Karpas-422 (cell line): ENCODE data around the gene MEG3. TPM values are rescaled to one million over a fixed set of nuclear protein-coding genes. Genes with fewer than 3 reads are reported as not detected.

Source experiments
- DNase-seq: peaks from one replicate; pipeline ENCODE4 v3.0.0-alpha.2; 2015
- H2AFZ ChIP-seq: fragments of 200-600 bp; sonication (generic); 2 replicates; pipeline ENCODE4 v1.6.1; 2014; ENCODE audit warnings: antibody characterized with exemption, low read length, mixed read lengths
- H3K27ac ChIP-seq: fragments of 200-600 bp; sonication (generic); 2 replicates; pipeline ENCODE4 v1.5.1; 2014; ENCODE audit warnings: mild to moderate bottlenecking, low read length, moderate library complexity
- H3K27me3 ChIP-seq: fragments of 200-600 bp; sonication (generic); 2 replicates; pipeline ENCODE4 v1.6.1; 2014; ENCODE audit warnings: low read length, mixed read lengths
- H3K36me3 ChIP-seq: fragments of 200-600 bp; sonication (generic); 2 replicates; pipeline ENCODE4 v1.6.1; 2014; ENCODE audit warnings: low read length, mixed read lengths; ENCODE audit not compliant: insufficient read depth
- H3K4me1 ChIP-seq: fragments of 200-600 bp; sonication (generic); 2 replicates; pipeline ENCODE4 v1.6.1; 2014; ENCODE audit warnings: mild to moderate bottlenecking, low read length, mixed read lengths
- H3K4me2 ChIP-seq: fragments of 200-600 bp; sonication (generic); 2 replicates; pipeline ENCODE4 v1.6.1; 2014; ENCODE audit warnings: low read length, low read depth, mild to moderate bottlenecking; ENCODE audit not compliant: poor library complexity, severe bottlenecking
- H3K4me3 ChIP-seq: fragments of 200-600 bp; sonication (generic); 2 replicates; pipeline ENCODE4 v1.5.1; 2014; ENCODE audit warnings: mild to moderate bottlenecking, antibody characterized with exemption, low read length, mixed read lengths
- H3K79me2 ChIP-seq: fragments of 200-600 bp; sonication (generic); 2 replicates; pipeline ENCODE4 v1.6.1; 2014; ENCODE audit warnings: mild to moderate bottlenecking, low read length, mixed read lengths
- H3K9ac ChIP-seq: fragments of 200-600 bp; sonication (generic); 2 replicates; pipeline ENCODE4 v1.6.0; 2014; ENCODE audit warnings: low read length
- H3K9me2 ChIP-seq: fragments of 200-600 bp; sonication (generic), shearing (Covaris generic); replicated peaks from 2 replicates; pipeline ENCODE4 v1.6.0; 2014; ENCODE audit warnings: mild to moderate bottlenecking, low read length, moderate library complexity; ENCODE audit not compliant: insufficient read depth
- H3K9me3 ChIP-seq: fragments of 300-700, 200-600 bp; sonication (generic); 2 replicates; pipeline ENCODE4 v1.6.1; 2014; ENCODE audit warnings: low read length, mixed read lengths
- H4K20me1 ChIP-seq: fragments of 200-600 bp; sonication (generic); 2 replicates; pipeline ENCODE4 v1.6.1; 2014; ENCODE audit warnings: mild to moderate bottlenecking, antibody characterized with exemption, low read length, low read depth; ENCODE audit not compliant: insufficient read depth
- total RNA-seq: library from RNA; depleted of rRNA; stranded (reverse); fragments of >200 nt; shearing (Covaris generic); gene quantifications from 2 replicates; pipeline ENCODE4 v1.2.3, GENCODE V29; 2014; ENCODE audit warnings: low replicate concordance

MEG3 gene
- total RNA-seq, 1 experiment from 2014 or later: not detected

DNA sequence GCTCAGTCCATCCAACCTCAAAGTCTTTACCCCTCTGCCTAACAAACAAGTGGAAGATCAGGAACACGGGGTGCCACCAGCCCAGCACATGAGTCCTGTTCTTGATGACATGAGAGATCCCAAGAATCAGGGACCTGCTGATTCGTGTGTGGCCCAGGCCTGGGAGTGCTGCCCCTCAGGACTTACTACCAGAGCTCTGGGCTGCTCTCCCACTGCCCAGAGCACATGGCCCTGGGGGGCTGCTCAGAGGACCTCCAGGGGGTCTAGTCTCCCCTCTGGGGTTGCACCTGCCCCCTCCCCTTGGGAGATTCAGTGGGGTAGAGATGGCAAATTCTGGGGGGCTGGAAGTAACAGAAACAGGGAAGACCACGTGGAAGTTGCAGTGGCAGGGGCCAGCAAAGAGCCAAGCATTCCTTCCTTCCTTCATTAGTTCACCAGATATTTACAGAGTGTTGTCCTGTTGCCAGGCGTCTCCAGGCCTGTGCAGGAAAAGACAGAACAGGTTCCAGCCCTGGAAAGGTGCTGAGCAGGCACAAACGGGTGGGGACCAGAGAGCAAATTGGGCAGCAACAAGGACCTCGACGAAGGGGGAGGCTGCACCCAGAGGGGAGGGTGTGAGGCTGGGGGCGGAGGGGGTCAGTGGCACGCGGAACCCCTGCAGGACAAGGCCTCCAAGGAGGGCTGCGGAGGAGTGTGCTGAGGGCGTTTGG is 45.1 kb upstream of the MEG3 start:
- no peaks in the 10 kb centered on the region for H3K4me1 ChIP-seq
- no peaks in the 10 kb centered on the region for H3K9me3 ChIP-seq
- H3K36me3 ChIP-seq: no peaks in the 10 kb centered on the region

DNA sequence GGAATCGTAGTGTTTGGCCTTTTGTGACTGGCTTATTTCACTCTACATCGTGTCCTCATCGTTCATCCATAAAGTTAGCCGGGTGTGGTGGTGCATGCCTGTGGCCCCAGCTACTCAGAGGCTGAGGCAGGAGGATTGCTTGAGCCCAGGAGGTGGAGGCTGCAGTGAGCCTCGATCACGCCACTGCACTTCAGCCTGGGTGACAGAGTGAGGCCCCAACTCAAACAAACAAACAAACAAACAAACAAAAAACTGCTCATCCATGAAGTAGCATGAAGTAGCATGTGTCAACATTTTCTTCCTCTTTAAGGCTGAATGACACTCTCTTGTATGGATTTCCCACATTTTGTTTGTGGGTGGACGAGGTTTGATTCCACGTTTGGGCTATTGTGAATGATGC is 44.0 kb upstream of the MEG3 start:
- Histone ChIP-seq H3K36me3 (no peaks in the 10 kb centered on the region), H3K27me3 (no peaks in the 10 kb centered on the region), H3K9me2 (no peaks in the 10 kb centered on the region), H3K4me1 (no peaks in the 10 kb centered on the region), H4K20me1 (no peaks in the 10 kb centered on the region), H2AFZ (no peak overlapping the region), H3K79me2 (no peaks in the 10 kb centered on the region), H3K9me3 (no peaks in the 10 kb centered on the region), H3K4me3 (no peak overlapping the region), H3K27ac (no peak overlapping the region), H3K4me2 (no peak overlapping the region), H3K9ac (no peak overlapping the region)
- DNase-seq: no peak

More for the DNA sequence above, 45.1 kb upstream of the MEG3 start:
- H3K79me2 ChIP-seq: no peaks in the 10 kb centered on the region
- no peak for DNase-seq
- H3K4me2 ChIP-seq: no peak overlapping the region
- no peak overlapping the region for H3K4me3 ChIP-seq
- no peaks in the 10 kb centered on the region for H4K20me1 ChIP-seq
- no peaks in the 10 kb centered on the region for H3K27me3 ChIP-seq
- H3K27ac ChIP-seq: no peak overlapping the region
- H2AFZ ChIP-seq: no peak overlapping the region
- H3K9me2 ChIP-seq: no peaks in the 10 kb centered on the region
- no peak overlapping the region for H3K9ac ChIP-seq

DNA sequence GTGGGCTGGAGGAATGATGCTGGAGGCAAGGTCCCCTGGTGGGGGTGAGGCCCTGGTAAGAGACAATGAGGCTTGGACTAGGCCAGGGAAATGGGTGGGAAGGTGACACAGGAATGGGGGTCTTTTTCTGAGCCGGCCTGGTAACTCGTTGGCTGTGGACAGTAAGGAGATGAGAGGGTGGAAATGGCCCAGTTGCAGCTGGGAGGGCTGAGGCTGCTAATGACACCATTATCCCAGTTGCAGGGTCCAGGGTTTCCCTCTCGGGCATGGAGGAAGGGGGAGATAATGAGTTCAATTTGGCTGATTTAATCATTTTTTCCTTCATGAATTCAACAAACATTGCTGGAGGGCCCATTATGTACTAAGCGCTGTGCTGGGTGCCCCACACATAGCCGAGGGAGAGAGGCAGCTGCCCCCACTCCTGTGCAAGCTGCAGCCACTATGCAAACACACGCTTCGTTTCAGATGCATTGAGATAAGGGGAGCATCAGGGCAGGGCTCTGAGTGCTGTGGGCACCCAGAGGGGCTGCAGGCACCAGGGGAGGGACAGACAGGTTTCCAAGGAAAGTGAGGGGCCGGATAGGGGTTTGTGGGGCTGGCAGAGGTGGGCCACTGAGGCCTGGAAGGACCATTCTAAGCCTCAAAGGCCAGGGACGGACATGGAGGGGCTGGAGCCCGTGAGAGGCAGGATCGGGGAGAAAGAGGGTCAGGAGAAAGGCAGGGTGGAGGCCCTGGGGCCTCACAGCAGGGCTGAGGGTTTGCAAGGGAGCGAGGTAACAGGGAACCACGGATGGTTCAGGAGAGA is 43.2 kb upstream of the MEG3 start:
- H4K20me1 ChIP-seq: no peaks in the 10 kb centered on the region
- H3K9me3 ChIP-seq: no peaks in the 10 kb centered on the region
- H3K4me1 ChIP-seq: no peaks in the 10 kb centered on the region
- H3K27ac ChIP-seq: no peak overlapping the region
- H2AFZ ChIP-seq: no peak overlapping the region
- no peak overlapping the region for H3K4me3 ChIP-seq
- H3K4me2 ChIP-seq: no peak overlapping the region
- H3K9me2 ChIP-seq: no peaks in the 10 kb centered on the region
- no peaks in the 10 kb centered on the region for H3K27me3 ChIP-seq
- H3K36me3 ChIP-seq: no peaks in the 10 kb centered on the region
- no peak for DNase-seq
- no peaks in the 10 kb centered on the region for H3K79me2 ChIP-seq
- H3K9ac ChIP-seq: no peak overlapping the region

DNA sequence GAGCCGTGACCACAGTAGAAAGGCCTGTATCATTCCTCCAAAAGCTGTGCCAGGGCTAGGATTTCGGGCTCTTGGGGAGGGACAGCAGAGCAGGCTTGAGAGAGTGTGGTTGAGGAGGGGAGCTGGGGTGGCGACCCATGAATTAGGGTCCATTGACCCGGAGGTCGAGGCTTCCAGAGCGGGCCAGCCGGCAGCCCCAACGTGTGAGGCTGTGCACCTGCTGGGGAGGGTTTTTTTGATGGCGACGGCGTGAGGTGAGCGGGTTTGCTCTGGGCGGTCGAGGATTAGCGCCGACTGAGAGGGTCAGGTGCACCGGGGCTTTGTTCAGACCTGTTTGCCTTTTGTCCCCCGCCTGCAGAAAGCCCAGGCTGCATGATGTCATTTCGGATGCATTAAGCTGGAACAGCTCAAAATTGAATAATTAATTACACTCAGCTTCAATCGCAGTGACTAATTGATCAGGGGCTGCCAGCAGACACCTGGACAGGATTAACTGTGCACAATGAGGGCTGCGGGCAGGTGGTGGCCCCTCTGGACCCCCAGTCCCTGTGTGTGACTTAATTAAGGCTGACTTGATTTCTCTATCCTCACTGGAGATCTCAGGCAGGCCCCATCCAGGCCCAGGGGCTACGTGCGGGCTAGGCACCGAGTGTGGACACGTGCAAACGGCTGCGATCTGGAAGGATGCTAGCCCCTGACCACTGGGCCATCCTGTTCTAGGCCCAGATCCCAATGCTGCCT is 42.1 kb upstream of the MEG3 start:
- Histone ChIP-seq H3K79me2 (no peaks in the 10 kb centered on the region), H4K20me1 (no peaks in the 10 kb centered on the region), H2AFZ (no peak overlapping the region), H3K9me3 (no peaks in the 10 kb centered on the region), H3K9me2 (no peaks in the 10 kb centered on the region), H3K27ac (no peak overlapping the region), H3K27me3 (no peaks in the 10 kb centered on the region), H3K36me3 (no peaks in the 10 kb centered on the region), H3K9ac (no peak overlapping the region), H3K4me1 (no peaks in the 10 kb centered on the region), H3K4me2 (no peak overlapping the region), H3K4me3 (no peak overlapping the region)
- DNase-seq: no peak

DNA sequence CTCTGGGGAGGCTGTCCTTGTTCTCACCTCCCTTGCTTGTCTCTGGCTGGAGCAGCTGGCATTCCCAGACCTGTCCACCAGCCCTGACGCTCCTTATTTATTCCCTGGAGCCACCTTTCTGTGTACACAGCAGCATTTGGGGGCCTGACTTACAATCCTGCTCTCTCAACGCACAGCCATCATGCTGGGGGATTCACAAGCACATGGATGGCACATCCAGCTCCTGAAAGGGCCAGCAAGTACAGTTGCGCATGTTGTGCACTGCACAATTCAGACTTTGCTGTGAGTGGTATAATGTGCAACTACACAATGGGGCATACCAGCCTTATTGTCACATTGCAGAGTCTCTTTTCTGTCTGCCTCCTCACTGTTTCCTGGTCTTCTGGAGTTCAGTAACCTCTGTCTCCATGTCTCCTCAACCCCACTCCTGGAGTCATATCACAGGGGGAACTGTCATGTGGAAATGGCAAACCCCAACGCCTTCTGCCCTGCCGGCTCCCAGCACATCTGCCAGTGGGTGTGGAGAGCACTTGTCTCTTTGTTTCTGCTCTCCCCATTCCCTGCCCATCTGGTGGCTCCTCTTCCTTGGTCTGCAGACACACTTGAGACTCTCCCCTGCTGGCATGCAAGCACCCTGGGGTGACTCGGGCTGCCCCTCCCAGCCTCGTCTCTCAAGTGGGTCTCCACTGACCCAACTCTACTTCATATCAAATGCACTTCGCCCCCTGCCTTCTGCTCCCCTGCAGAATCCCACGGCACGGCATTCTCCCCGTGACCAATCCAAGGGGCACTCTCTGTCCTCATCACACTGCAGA is 41.2 kb upstream of the MEG3 start:
- no peak overlapping the region for H3K4me3 ChIP-seq
- H2AFZ ChIP-seq: no peak overlapping the region
- no peaks in the 10 kb centered on the region for H3K79me2 ChIP-seq
- no peaks in the 10 kb centered on the region for H3K36me3 ChIP-seq
- no peaks in the 10 kb centered on the region for H3K4me1 ChIP-seq
- H3K4me2 ChIP-seq: no peak overlapping the region
- DNase-seq: no peak
- H3K9ac ChIP-seq: no peak overlapping the region
- no peaks in the 10 kb centered on the region for H3K9me2 ChIP-seq
- no peaks in the 10 kb centered on the region for H3K27me3 ChIP-seq
- H3K27ac ChIP-seq: no peak overlapping the region
- H4K20me1 ChIP-seq: no peaks in the 10 kb centered on the region
- H3K9me3 ChIP-seq: no peaks in the 10 kb centered on the region

DNA sequence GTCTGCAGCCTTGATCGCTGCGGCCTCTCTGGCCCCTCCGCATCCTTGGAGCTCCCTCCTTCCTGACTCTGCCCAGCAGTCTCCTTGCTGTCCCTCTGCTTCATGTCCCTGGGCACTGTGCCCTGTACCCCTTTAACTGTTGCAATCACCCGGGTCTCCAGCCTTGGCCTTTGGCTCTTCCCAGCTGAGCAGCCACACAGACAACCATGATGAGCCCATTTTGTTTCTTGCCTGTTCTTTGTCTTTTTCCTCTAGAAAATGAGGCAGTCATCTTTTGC is 40.6 kb upstream of the MEG3 start:
- no peak overlapping the region for H3K4me2 ChIP-seq
- H3K9me2 ChIP-seq: no peaks in the 10 kb centered on the region
- H3K4me1 ChIP-seq: no peaks in the 10 kb centered on the region
- no peaks in the 10 kb centered on the region for H3K36me3 ChIP-seq
- no peaks in the 10 kb centered on the region for H3K27me3 ChIP-seq
- H2AFZ ChIP-seq: no peak overlapping the region
- no peak for DNase-seq
- H3K79me2 ChIP-seq: no peaks in the 10 kb centered on the region
- no peaks in the 10 kb centered on the region for H3K9me3 ChIP-seq
- no peak overlapping the region for H3K27ac ChIP-seq
- H3K4me3 ChIP-seq: no peak overlapping the region
- H4K20me1 ChIP-seq: no peaks in the 10 kb centered on the region
- no peak overlapping the region for H3K9ac ChIP-seq

DNA sequence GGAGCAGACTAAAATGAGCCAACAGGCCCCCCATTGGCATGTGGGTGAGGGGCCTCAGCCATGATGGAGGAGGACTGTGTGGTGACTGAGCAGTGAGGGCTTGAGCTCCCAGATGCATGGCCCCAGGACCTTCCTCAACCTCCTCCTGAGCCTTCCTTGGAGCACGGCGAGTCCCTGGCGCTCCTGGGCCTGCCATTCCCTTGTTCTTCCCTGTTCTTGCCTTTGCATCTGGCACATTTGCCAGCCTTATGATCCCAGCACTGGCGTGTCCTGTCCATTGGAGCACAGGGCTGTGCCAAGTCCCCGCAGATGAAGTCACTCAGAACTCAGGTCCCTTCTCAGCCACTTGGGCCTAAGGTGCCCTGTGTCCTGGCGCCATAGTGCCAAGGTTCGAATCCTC is 40.3 kb upstream of the MEG3 start:
- Histone ChIP-seq H3K79me2 (no peaks in the 10 kb centered on the region), H3K4me1 (no peaks in the 10 kb centered on the region), H3K4me2 (no peak overlapping the region), H3K27me3 (peaks cover 2% of the 10 kb centered on the region; the same call in 1 of the 2 replicates), H3K9me2 (no peaks in the 10 kb centered on the region), H3K9ac (no peak overlapping the region), H3K27ac (no peak overlapping the region), H4K20me1 (no peaks in the 10 kb centered on the region), H3K9me3 (no peaks in the 10 kb centered on the region), H3K36me3 (no peaks in the 10 kb centered on the region), H3K4me3 (no peak overlapping the region), H2AFZ (no peak overlapping the region)
- no peak for DNase-seq

DNA sequence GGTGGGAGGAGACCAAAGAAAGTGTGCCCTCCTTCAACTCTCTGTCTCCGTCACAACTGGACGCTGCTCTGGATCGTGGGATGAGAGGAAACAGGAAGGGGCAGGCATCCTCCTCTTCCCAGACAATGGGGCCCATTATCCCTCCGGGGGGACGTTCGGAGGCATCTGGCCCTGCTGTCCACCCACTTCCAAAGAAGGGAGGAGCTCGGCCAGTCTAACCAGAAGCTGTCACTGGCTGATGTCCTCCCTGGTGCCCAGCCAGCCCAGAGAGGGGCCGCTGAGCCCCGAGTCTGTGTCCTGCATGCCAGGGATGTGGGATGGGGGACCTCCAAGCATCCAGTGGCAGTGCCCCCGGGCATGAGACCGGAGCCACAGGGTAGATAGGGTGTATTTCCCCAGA is 39.8 kb upstream of the MEG3 start:
- no peak overlapping the region for H3K9ac ChIP-seq
- no peaks in the 10 kb centered on the region for H3K9me3 ChIP-seq
- H3K36me3 ChIP-seq: no peaks in the 10 kb centered on the region
- no peak overlapping the region for H2AFZ ChIP-seq
- no peaks in the 10 kb centered on the region for H3K79me2 ChIP-seq
- no peaks in the 10 kb centered on the region for H3K9me2 ChIP-seq
- H3K4me2 ChIP-seq: no peak overlapping the region
- no peak for DNase-seq
- H3K4me3 ChIP-seq: no peak overlapping the region
- H3K27me3 ChIP-seq: peaks cover 3% of the 10 kb centered on the region; the same call in 1 of the 2 replicates
- H4K20me1 ChIP-seq: no peaks in the 10 kb centered on the region
- no peaks in the 10 kb centered on the region for H3K4me1 ChIP-seq
- no peak overlapping the region for H3K27ac ChIP-seq
